ENCODE data around the gene NUP62.

GRCh38 chr19:49881672-49882394 is 47.5 kb downstream of the NUP62 start:
- TF ChIP-seq CTCF (conservative IDR thresholded peaks at IDR 0.05; ENCODE audit: low read depth in 2 of 2), result no peak
- no peak for TF ChIP-seq REST (IDR thresholded peaks at IDR 0.05; ENCODE audit: unreplicated experiment)
- TF ChIP-seq ZNF331 (CRISPR knock-in tag; IDR thresholded peaks at IDR 0.05; ENCODE audit: low read depth), result no peak
- TF ChIP-seq EZH2 (IDR thresholded peaks at IDR 0.05; ENCODE audit: low read depth, unreplicated experiment), result no peak
- no peak for TF ChIP-seq POLR2AphosphoS5 (IDR thresholded peaks at IDR 0.05; ENCODE audit: low read depth)
- TF ChIP-seq EZH2phosphoT487 (IDR thresholded peaks at IDR 0.05; ENCODE audit: unreplicated experiment), result no peak
- no peak for TF ChIP-seq ETS1 (IDR thresholded peaks at IDR 0.05)
- no peak for TF ChIP-seq JUNB (IDR thresholded peaks at IDR 0.05; ENCODE audit: unreplicated experiment)
- no peak for TF ChIP-seq CREB1 (CRISPR knock-in tag; IDR thresholded peaks at IDR 0.05; ENCODE audit: low read depth)
- TF ChIP-seq NANOG (IDR thresholded peaks at IDR 0.05; ENCODE audit: borderline replicate concordance), result no peak
